8988T (cell line): ENCODE measurements around the gene ARL9.

Experiments used
- DNase-seq: peaks from one replicate; pipeline ENCODE4 v3.0.0; 2011

ARL9 gene

DNA sequence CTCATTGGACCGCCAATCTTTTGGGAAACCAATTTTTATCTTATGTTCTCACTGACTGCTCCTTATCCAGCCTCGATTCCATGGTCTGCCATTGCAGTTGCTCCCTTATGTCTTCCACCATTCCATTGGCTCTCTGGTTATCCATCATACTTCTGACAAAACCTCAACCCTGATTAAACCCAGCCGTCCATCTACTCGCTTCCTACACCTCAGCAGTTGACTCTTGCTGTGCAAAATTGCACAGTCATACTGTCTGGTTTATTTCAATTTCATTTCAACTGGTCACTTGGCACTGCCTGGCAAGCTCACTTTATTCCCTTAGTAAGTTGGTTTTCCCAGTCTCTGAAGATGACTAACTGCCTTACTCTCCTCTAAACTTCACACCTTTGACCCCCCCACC is 26.2 kb downstream of the ARL9 start:
- DNase-seq = no peak

DNA sequence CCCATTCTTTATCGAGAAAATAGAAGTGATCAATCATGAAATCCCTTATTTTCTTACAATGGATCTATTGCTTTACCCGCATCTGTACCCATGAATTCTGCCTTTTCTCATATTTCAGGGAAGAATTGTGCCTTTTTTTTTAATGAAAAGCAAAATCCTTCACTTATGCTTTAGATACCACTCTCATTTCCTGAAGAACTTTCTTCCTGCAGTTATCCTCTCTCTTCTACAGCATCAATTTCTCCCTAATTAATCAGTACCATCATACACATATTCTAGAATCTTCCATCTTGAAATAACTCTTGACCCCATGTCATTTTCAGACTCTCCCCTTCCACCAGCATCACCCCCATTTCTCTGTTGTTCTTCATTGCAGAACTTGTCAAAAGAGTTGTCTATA is 26.6 kb downstream of the ARL9 start:
- DNase-seq = no peak

DNA sequence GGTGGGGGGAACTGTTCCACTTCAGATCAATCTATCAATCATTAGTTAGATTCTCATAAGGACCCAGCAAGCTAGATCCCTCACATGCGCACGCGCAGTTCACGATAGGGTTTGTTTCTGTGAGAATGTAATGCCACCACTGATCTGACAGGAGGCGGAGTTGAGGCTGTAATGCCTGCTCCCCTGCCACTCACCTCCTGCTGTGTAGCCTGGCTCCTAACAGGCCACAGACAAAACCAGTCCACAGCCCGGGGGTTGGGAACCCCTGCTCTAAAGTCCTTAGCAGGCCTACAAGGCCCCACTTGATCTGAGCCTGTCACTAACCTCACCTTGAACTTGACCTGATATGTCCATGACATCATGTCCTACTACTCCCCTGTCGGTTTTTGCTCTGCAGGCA is 30.3 kb downstream of the ARL9 start:
- DNase-seq = no peak

DNA sequence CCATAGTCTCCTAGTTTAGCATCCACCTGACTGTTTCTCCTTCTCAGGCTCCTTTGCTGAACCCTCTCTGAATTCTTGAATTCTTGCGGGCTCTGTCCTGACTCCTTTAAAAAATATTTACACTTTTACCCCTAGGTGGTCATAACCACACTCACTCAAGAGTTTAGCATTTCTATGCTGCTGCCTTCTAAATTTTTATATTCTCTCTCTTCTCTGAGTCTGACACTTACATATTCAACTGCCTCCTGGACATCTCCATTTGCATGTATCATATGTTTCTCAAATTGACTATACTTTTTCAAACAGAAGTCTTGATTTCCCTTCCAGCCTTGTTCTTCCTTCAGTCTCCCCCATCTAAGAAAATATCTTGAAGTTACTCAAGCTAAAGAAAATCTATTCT is 31.6 kb downstream of the ARL9 start:
- DNase-seq = no peak

DNA sequence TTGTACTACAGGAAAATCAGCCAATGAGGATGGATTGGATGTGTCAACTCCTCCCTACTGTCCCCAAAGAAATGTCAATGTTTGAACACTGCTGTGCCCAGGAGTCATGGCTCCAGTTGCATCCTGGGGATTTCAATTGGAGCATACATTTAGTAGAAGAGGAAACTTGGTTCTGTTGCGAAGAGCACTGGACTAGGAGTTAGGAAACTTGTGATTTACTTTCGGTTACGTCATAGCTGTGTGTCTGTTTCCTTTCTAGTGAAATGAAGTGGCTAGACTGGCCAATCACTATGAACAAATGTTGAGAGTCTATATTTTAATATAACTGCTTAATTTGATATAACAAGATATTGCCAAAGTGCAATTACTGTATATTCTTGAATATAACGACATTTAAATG is 35.2 kb downstream of the ARL9 start:
- DNase-seq = no peak

DNA sequence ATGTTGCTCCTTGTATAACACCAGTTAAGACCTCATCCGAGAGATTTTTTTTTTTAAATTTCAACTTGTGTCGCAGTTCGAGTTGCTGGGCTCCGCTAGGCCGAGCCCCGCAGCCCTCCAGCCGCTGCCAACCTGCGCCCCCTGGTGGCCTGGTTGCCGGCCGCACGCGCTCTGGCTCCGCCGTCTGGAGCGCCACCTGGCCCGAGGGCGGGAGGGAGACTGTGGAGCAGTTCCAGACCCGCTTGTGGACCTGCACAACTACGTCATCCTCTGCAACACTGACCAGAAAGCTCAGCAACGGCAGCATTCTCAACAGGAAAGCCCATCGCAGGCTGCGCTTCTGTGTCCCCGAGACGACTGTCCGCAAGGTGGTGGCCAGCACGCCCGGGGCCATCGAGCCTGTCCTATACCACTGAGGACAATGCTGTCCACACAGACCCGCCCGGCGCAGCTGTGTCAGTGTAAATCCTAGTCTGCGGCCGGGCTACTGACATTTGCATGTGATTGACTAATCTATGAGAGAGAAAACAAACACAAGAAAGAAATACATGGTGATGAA is 39.1 kb downstream of the ARL9 start:
- peak; percentile 69 for DNase-seq

DNA sequence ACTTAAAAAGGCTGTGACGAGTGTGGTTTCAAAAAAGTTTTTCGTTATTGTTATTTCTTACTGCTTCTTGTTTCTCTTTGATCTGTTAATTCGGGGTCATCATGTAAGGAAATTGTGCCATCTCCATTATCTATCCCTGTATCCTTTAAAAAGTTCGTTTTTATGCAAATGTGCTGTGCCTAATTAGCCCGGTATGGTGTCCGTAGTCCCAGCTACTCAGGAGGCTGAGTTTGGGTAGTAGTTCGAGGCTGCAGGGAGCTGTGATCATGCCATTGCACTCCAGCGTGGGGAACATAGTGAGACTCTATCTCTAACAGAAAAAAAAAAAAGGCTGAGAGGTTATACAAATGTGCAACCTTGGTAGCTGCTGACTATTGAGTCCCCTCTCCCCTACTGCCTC is 45.1 kb downstream of the ARL9 start:
- no peak for DNase-seq

DNA sequence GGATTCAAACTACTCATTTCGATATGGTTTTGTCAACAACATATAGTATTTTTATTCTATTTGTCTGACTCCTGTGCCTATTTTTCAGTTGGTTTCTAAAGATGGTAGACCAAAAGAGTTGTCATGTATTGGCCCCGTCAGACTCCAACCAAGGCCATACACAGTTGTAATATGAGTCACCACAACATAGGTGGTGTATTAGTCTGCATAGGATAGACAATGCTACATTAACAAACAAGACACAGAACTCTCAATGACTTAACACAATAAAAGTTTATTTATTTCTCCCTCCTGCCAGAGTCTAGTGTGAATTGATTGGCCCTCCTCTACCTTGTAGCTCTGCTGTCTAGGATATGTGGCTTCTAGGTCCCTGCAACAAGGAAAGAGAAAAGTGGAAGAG is 45.9 kb downstream of the ARL9 start:
- no peak for DNase-seq

DNA sequence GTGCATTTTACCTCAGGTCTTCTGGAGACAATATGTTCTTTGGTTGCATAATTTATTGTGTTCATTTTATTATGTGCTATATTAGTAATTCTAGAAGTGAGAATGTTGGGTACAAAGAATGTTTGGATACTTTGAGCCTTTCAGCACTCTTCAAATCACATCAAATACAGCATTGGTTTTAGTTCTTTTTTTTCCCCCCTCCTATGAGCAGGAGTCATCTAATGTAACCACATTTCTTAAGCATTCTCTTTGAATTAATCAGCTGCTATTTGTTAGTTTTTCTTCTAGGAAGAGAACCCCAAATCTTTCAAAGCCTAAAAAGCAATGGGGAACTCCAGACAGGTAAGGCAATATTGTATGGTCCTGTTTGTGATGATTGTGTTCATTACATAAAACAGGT is 46.7 kb downstream of the ARL9 start:
- DNase-seq = no peak

DNA sequence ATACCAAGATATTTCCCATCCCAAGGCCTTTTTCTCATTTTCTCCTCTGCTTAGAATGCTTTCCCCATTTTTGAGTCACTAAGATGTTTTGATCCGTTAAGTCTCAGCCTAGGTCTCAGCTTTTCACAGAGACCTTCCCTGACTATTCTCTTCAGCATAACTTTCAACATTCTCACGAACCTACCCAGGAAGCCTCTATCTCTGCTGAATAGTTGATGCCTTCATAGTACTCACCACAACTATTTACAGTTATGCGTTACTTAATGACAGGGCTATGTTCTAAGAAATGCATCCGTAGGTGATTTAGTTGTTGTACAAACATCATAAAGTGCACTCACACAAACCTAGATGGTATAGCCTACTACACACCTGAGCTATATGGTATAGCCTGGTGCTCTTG is 64.5 kb downstream of the ARL9 start:
- no peak for DNase-seq
